SK-N-SH treated with all-trans-retinoic acid at 6 μM for 48 hours (cell line): ENCODE data around the gene PEX10.

Experiments used
- ATAC-seq: fragments of 200-7000 bp; cut with Tn5 transposase; 3 replicates; pipeline ENCODE4 v1.9.1; 2020; ENCODE audit warnings: mild to moderate bottlenecking, moderate library complexity
- ARNTL ChIP-seq: fragments of 450-650 bp; formaldehyde crosslinking; IDR thresholded peaks from 2 replicates; pipeline ENCODE4 v1.5.0; 2020; ENCODE audit warnings: low read depth, mild to moderate bottlenecking, moderate library complexity, borderline replicate concordance
- BACH2 ChIP-seq: fragments of 250-450 bp; sonication (Bioruptor Pico); IDR thresholded peaks from 2 replicates; pipeline ENCODE4 v1.9.0; 2021; ENCODE audit warnings: mild to moderate bottlenecking, borderline replicate concordance
- CSDC2 ChIP-seq: fragments of 250-450 bp; sonication (Bioruptor Pico); IDR thresholded peaks from 2 replicates; pipeline ENCODE4 v1.5.0; 2020; ENCODE audit warnings: mild to moderate bottlenecking, moderate library complexity
- ESRRG ChIP-seq: fragments of 250-450 bp; sonication (Bioruptor Pico); IDR thresholded peaks from 2 replicates; pipeline ENCODE4 v1.6.1; 2021; ENCODE audit warnings: mild to moderate bottlenecking
- GLIS3 ChIP-seq: fragments of 250-450 bp; sonication (Bioruptor Pico); IDR thresholded peaks from 2 replicates; pipeline ENCODE4 v1.5.0; 2020; ENCODE audit warnings: mild to moderate bottlenecking, moderate library complexity
- ISL1 ChIP-seq: fragments of 250-450 bp; sonication (Bioruptor Pico); IDR thresholded peaks from 2 replicates; pipeline ENCODE4 v2.1.2; 2022; ENCODE audit warnings: mild to moderate bottlenecking, moderate library complexity
- OSR1 ChIP-seq: fragments of 250-450 bp; sonication (Bioruptor Pico); IDR thresholded peaks from 2 replicates; pipeline ENCODE4 v1.8.0; 2022; ENCODE audit warnings: moderate library complexity, mild to moderate bottlenecking, inconsistent platforms
- PPARA ChIP-seq: fragments of 250-450 bp; sonication (Bioruptor Pico); IDR thresholded peaks from 2 replicates; pipeline ENCODE4 v1.5.0; 2020; ENCODE audit warnings: mild to moderate bottlenecking, borderline replicate concordance
- SNAI2 ChIP-seq: fragments of 250-450 bp; sonication (Bioruptor Pico); IDR thresholded peaks from 2 replicates; pipeline ENCODE4 v1.5.0; 2020; ENCODE audit warnings: mild to moderate bottlenecking, moderate library complexity
- TCF4 ChIP-seq: fragments of 250-450 bp; sonication (Bioruptor Pico); IDR thresholded peaks from 2 replicates; pipeline ENCODE4 v1.8.0; 2021; ENCODE audit warnings: mild to moderate bottlenecking, moderate library complexity, borderline replicate concordance
- TOX ChIP-seq: fragments of 250-450 bp; sonication (Bioruptor Pico); IDR thresholded peaks from 2 replicates; pipeline ENCODE4 v1.8.0; 2021; ENCODE audit warnings: mild to moderate bottlenecking, moderate library complexity, borderline replicate concordance
- ZC3H10 ChIP-seq: fragments of 250-450 bp; sonication (Bioruptor Pico); IDR thresholded peaks from 2 replicates; pipeline ENCODE4 v1.5.1; 2021; ENCODE audit warnings: mild to moderate bottlenecking, moderate library complexity
- ZFP3 ChIP-seq: fragments of 250-450 bp; sonication (Bioruptor Pico); IDR thresholded peaks from 2 replicates; pipeline ENCODE4 v1.5.0; 2020; ENCODE audit warnings: mild to moderate bottlenecking, moderate library complexity
- ZFP30 ChIP-seq: fragments of 450-650 bp; formaldehyde crosslinking; IDR thresholded peaks from 2 replicates; pipeline ENCODE4 v1.5.0; 2022; ENCODE audit warnings: mild to moderate bottlenecking, moderate library complexity
- ZNF565 ChIP-seq: fragments of 450-650 bp; formaldehyde crosslinking; conservative IDR thresholded peaks from 2 replicates; pipeline ENCODE4 v1.5.0; 2020; ENCODE audit warnings: low read depth, mild to moderate bottlenecking, moderate library complexity
- ZNF70 ChIP-seq: fragments of 450-650 bp; formaldehyde crosslinking; IDR thresholded peaks from 2 replicates; pipeline ENCODE4 v1.5.0; 2020; ENCODE audit warnings: mild to moderate bottlenecking, moderate library complexity
- ZNF8 ChIP-seq: fragments of 450-650 bp; formaldehyde crosslinking; IDR thresholded peaks from 2 replicates; pipeline ENCODE4 v1.5.0; 2020; ENCODE audit warnings: mild to moderate bottlenecking, moderate library complexity
- TF ChIP-seq, protein P1 (sequence below): fragments of 250-450 bp; sonication (Bioruptor Pico); IDR thresholded peaks from 2 replicates; pipeline ENCODE4 v1.5.1; 2020; ENCODE audit warnings: low read depth, mild to moderate bottlenecking, moderate library complexity
- TF ChIP-seq, protein P2 (sequence below): fragments of 250-450 bp; sonication (Bioruptor Pico); IDR thresholded peaks from 2 replicates; pipeline ENCODE4 v1.8.0; 2021; ENCODE audit warnings: low read depth, mild to moderate bottlenecking, moderate library complexity, borderline replicate concordance
- TF ChIP-seq, protein P3 (sequence below): fragments of 250-450 bp; sonication (Bioruptor Pico); IDR thresholded peaks from 2 replicates; pipeline ENCODE4 v1.5.1; 2021; ENCODE audit warnings: mild to moderate bottlenecking, moderate library complexity
- TF ChIP-seq, protein P4 (sequence below): fragments of 250-450 bp; sonication (Bioruptor Pico); IDR thresholded peaks from 2 replicates; pipeline ENCODE4 v1.8.0; 2020; ENCODE audit warnings: mild to moderate bottlenecking, moderate library complexity, borderline replicate concordance

Gene PEX10

DNA sequence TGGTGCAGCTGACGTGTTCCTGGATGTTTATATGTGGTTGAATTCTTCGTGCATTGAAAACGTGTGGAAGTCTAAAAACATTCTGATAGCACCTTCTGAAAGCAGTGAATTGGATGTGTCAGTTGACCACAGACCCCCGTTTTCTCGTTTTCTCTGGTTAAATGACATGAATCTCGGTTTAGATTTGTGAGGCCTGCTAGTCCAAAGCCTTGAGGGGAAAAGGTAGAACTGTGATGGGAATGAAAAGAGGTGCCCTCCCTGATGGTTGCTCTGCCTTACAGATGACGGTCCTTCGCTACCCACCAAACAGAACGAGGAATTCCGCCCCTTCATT, 11.8 kb downstream of the PEX10 start:
- ATAC-seq: no peak
- TF ChIP-seq PPARA (CRISPR knock-in tag) (no peak), ZNF565 (CRISPR knock-in tag) (no peak), TOX (no peak)

DNA sequence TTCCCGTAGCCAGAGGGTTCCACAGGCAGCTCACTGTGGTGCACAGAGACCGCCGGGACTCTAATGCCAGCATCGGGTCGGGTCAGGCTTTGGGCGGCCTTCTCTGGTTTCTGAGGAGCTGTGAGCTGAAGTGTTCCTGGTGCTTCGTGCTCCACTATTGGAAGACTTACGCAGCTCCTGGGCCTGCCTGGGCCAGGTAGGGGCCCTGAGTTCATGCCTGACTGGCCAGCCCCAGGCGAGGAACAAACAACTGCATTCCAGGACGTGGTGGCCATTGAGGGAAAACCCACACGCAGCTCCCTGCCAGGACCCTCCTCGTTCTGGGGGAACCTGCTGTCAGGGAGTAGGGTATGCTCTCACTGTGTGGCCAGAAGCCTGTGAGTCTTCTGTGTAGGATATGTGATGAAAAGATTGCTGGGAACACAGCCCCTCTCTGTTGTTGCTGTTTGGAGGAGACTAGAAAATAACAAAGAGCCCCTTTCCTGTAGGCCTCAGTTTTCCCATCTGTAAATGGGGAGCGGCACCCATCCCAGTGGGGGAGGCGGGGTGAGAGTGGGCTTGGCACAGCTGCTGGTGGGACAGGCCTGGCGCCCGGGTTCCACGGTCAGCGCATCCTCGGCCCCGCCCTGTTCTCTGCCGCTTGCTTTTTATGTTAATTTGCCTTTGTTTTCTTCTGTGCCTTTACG, 12.3 kb downstream of the PEX10 start:
- TF ChIP-seq ZFP3 (CRISPR knock-in tag) (no peak), PPARA (CRISPR knock-in tag) (no peak), ZNF8 (CRISPR knock-in tag) (no peak), ARNTL (CRISPR knock-in tag) (no peak), SNAI2 (CRISPR knock-in tag) (no peak), ESRRG (CRISPR knock-in tag) (no peak), TCF4 (no peak)
- TF ChIP-seq, protein P1, sequence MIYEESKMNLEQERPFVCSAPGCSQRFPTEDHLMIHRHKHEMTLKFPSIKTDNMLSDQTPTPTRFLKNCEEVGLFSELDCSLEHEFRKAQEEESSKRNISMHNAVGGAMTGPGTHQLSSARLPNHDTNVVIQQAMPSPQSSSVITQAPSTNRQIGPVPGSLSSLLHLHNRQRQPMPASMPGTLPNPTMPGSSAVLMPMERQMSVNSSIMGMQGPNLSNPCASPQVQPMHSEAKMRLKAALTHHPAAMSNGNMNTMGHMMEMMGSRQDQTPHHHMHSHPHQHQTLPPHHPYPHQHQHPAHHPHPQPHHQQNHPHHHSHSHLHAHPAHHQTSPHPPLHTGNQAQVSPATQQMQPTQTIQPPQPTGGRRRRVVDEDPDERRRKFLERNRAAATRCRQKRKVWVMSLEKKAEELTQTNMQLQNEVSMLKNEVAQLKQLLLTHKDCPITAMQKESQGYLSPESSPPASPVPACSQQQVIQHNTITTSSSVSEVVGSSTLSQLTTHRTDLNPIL: no peak
- TF ChIP-seq, protein P2, sequence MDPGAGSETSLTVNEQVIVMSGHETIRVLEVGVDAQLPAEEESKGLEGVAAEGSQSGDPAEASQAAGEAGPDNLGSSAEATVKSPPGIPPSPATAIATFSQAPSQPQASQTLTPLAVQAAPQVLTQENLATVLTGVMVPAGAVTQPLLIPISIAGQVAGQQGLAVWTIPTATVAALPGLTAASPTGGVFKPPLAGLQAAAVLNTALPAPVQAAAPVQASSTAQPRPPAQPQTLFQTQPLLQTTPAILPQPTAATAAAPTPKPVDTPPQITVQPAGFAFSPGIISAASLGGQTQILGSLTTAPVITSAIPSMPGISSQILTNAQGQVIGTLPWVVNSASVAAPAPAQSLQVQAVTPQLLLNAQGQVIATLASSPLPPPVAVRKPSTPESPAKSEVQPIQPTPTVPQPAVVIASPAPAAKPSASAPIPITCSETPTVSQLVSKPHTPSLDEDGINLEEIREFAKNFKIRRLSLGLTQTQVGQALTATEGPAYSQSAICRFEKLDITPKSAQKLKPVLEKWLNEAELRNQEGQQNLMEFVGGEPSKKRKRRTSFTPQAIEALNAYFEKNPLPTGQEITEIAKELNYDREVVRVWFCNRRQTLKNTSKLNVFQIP (CRISPR knock-in tag): no peak
- TF ChIP-seq, protein P3, sequence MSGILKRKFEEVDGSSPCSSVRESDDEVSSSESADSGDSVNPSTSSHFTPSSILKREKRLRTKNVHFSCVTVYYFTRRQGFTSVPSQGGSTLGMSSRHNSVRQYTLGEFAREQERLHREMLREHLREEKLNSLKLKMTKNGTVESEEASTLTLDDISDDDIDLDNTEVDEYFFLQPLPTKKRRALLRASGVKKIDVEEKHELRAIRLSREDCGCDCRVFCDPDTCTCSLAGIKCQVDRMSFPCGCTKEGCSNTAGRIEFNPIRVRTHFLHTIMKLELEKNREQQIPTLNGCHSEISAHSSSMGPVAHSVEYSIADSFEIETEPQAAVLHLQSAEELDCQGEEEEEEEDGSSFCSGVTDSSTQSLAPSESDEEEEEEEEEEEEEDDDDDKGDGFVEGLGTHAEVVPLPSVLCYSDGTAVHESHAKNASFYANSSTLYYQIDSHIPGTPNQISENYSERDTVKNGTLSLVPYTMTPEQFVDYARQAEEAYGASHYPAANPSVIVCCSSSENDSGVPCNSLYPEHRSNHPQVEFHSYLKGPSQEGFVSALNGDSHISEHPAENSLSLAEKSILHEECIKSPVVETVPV (CRISPR knock-in tag): no peak
- TF ChIP-seq, all 23 proteins: peak for 0
- no peak for ATAC-seq

DNA sequence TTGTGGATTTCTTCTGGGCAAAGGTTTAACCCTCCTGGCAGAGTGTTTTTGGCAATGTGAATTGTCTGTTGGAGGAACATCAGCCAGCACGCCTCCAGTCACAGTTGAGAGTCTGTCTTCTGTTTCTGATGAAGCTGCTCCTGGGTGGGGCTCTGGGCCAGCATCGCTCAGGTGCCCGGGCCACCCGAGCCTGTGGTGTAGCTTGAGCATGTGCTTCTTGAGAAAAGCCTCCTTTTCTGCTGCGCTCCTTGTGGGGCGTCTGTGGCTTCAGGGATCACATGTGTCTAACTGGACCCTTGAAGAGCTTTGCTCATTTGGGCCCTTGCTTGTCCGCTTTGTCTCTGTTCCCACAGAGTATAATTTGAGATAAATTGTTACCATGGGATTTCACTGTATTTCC, 13.5 kb downstream of the PEX10 start:
- no peak for ATAC-seq
- TF ChIP-seq ARNTL (CRISPR knock-in tag) (no peak), BACH2 (no peak), TOX (no peak), TCF4 (no peak), CSDC2 (no peak), ZNF70 (CRISPR knock-in tag) (no peak), SNAI2 (CRISPR knock-in tag) (no peak), ZC3H10 (no peak), PPARA (CRISPR knock-in tag) (no peak), OSR1 (CRISPR knock-in tag) (no peak), ZFP30 (CRISPR knock-in tag) (no peak), ISL1 (CRISPR knock-in tag) (no peak), ZNF8 (CRISPR knock-in tag) (no peak), ZNF565 (CRISPR knock-in tag) (no peak), GLIS3 (no peak)
- TF ChIP-seq, protein P3 (CRISPR knock-in tag): no peak
- TF ChIP-seq, protein P1: no peak
- TF ChIP-seq, protein P2 (CRISPR knock-in tag): no peak
- TF ChIP-seq, protein P4, sequence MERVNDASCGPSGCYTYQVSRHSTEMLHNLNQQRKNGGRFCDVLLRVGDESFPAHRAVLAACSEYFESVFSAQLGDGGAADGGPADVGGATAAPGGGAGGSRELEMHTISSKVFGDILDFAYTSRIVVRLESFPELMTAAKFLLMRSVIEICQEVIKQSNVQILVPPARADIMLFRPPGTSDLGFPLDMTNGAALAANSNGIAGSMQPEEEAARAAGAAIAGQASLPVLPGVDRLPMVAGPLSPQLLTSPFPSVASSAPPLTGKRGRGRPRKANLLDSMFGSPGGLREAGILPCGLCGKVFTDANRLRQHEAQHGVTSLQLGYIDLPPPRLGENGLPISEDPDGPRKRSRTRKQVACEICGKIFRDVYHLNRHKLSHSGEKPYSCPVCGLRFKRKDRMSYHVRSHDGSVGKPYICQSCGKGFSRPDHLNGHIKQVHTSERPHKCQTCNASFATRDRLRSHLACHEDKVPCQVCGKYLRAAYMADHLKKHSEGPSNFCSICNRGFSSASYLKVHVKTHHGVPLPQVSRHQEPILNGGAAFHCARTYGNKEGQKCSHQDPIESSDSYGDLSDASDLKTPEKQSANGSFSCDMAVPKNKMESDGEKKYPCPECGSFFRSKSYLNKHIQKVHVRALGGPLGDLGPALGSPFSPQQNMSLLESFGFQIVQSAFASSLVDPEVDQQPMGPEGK: no peak
